GM12878 (cell line): ENCODE data around the gene MEGF11.

Experiments
- CBX5 ChIP-seq: sonication (generic); IDR thresholded peaks from 2 replicates; pipeline ENCODE4 v1.6.1; 2016; ENCODE audit warnings: low read depth, moderate library complexity, mild to moderate bottlenecking, inconsistent platforms
- EGR1 ChIP-seq, 2 experiments: IDR thresholded peaks; 1 replicate in 1 of 2; 2 replicates in 1 of 2; pipeline ENCODE4 v1.6.1; 2011 to 2012; ENCODE audit warnings: low read depth in 2 of 2, low read length in 2 of 2, borderline replicate concordance in 1 of 2, mild to moderate bottlenecking in 1 of 2, moderate library complexity in 1 of 2
- EZH2 ChIP-seq: IDR thresholded peaks from 2 replicates; pipeline ENCODE4 v1.6.1; 2012; ENCODE audit warnings: low read depth, mild to moderate bottlenecking, control low read depth, inconsistent platforms, low read length, borderline replicate concordance; ENCODE audit not compliant: control insufficient read depth
- HDAC6 ChIP-seq: fragments of 200-600 bp; sonication (generic); IDR thresholded peaks from one replicate; pipeline ENCODE4 v1.8.0; 2017; ENCODE audit warnings: antibody characterized with exemption; ENCODE audit not compliant: unreplicated experiment
- HDGF ChIP-seq: fragments of 450-650 bp; IDR thresholded peaks from 2 replicates; pipeline ENCODE4 v1.6.1; 2016; ENCODE audit warnings: antibody characterized with exemption
- NFIC ChIP-seq: IDR thresholded peaks from 2 replicates; pipeline ENCODE4 v1.6.1; 2012; ENCODE audit warnings: low read depth, mild to moderate bottlenecking, inconsistent platforms, low read length, moderate library complexity
- NFYB ChIP-seq: IDR thresholded peaks from 2 replicates; pipeline ENCODE4 v1.6.1; 2011; ENCODE audit warnings: low read depth, mild to moderate bottlenecking, low read length, improper control_type of control experiment, moderate library complexity; ENCODE audit not compliant: insufficient read depth
- NR2F1 ChIP-seq: fragments of 450-650 bp; conservative IDR thresholded peaks from 2 replicates; pipeline ENCODE4 v1.6.1; 2017; ENCODE audit warnings: mild to moderate bottlenecking
- POLR2A ChIP-seq: IDR thresholded peaks from 2 replicates; pipeline ENCODE4 v1.6.1; 2011; ENCODE audit warnings: low read depth, mild to moderate bottlenecking, low read length
- POLR2AphosphoS5 ChIP-seq: IDR thresholded peaks from 2 replicates; pipeline ENCODE4 v1.6.1; 2011; ENCODE audit warnings: mild to moderate bottlenecking, low read length, inconsistent platforms
- SRF ChIP-seq, 2 experiments: IDR thresholded peaks; 2 replicates each; pipeline ENCODE4 v1.6.1; 2011; ENCODE audit warnings: low read depth in 2 of 2, low read length in 2 of 2, mild to moderate bottlenecking in 1 of 2, moderate library complexity in 1 of 2

DNA sequence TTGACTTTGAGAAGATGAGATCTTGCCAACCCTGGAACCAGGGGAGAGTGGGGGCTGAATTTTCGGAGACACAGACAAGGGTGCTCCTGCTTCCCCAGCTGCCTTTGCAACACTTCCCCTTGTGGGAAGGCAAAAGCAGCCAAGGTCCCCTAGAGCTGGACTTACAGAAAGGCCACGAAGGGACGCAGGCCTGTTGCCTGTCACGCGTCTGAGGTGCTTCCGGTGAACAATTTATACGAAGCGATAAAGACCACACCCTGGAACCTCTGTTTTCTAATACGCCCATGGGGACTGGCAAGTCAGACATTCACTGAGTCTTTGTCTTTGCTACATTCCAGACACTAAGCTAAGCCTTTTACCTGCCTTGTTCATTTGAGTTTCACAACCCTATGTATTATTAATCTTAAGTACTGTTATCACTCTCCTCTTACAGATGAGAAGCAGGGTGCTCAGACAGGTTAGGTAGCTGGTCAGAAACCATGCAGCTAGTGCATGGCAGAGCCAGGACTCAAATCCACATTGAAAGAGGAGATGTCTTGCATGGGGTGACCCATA is 13.2 kb downstream of the MEGF11 start:
- TF ChIP-seq NFYB: no peak
- no peak for TF ChIP-seq NFIC
- no peak for TF ChIP-seq CBX5
- no peak for TF ChIP-seq POLR2AphosphoS5
- TF ChIP-seq HDAC6: no peak
- no peak for TF ChIP-seq POLR2A
- no peak for TF ChIP-seq EGR1 (IDR thresholded peaks at IDR 0.05; ENCODE audit: borderline replicate concordance in 1 of 2, low read depth in 2 of 2, low read length in 2 of 2)
- no peak for TF ChIP-seq HDGF
- no peak for TF ChIP-seq EZH2
- no peak for TF ChIP-seq NR2F1
- TF ChIP-seq SRF (IDR thresholded peaks at IDR 0.05; ENCODE audit: low read depth in 2 of 2, low read length in 2 of 2): no peak
